ENCODE results near the gene OSBPL9.
"Not testable (repeated sequence)": the region's sequence is repeated elsewhere in the genome, so short reads cannot be mapped to it uniquely, and the experiment has no call there.

Gene OSBPL9

GRCh38 chr1:51717842-51718241 lies 101.0 kb downstream of the OSBPL9 start:
- no peak for DNase-seq

GRCh38 chr1:51719146-51719545 lies 102.3 kb downstream of the OSBPL9 start:
- DNase-seq = no peak

GRCh38 chr1:51724797-51725196 lies 107.9 kb downstream of the OSBPL9 start:
- DNase-seq = no peak

GRCh38 chr1:51726051-51726450 lies 109.2 kb downstream of the OSBPL9 start:
- DNase-seq = no peak

GRCh38 chr1:51726544-51727225 lies 109.8 kb downstream of the OSBPL9 start:
- DNase-seq = no peak

- DNase-seq = no peak
Observed at GRCh38 chr1:51727366-51727765, 110.5 kb downstream of the OSBPL9 start.

- no peak for DNase-seq
Observed at GRCh38 chr1:51728611-51729155, 111.8 kb downstream of the OSBPL9 start.

GRCh38 chr1:51729156-51729823 lies 112.4 kb downstream of the OSBPL9 start:
- peak; percentile 92 for DNase-seq

- DNase-seq = no peak
Observed at GRCh38 chr1:51729824-51730301, 113.0 kb downstream of the OSBPL9 start.

- no peak for DNase-seq
Observed at GRCh38 chr1:51731998-51732397, 115.1 kb downstream of the OSBPL9 start.

- no peak for DNase-seq
Observed at GRCh38 chr1:51732701-51733425, 116.0 kb downstream of the OSBPL9 start.

GRCh38 chr1:51733426-51733774 lies 116.5 kb downstream of the OSBPL9 start:
- not testable (repeated sequence) for DNase-seq

GRCh38 chr1:51733793-51734522 lies 117.1 kb downstream of the OSBPL9 start:
- no peak for DNase-seq

GRCh38 chr1:51734896-51735745 lies 118.2 kb downstream of the OSBPL9 start:
- no peak for DNase-seq

GRCh38 chr1:51735746-51736254 lies 118.9 kb downstream of the OSBPL9 start:
- no peak for DNase-seq

- DNase-seq = no peak
Observed at GRCh38 chr1:51736702-51737101, 119.8 kb downstream of the OSBPL9 start.

- no peak for DNase-seq
Observed at GRCh38 chr1:51738681-51739080, 121.8 kb downstream of the OSBPL9 start.

GRCh38 chr1:51740652-51741051 lies 123.8 kb downstream of the OSBPL9 start:
- DNase-seq = no peak

- no peak for DNase-seq
Observed at GRCh38 chr1:51741121-51741681, 124.3 kb downstream of the OSBPL9 start.

- no peak for DNase-seq
Observed at GRCh38 chr1:51744506-51745303, 127.8 kb downstream of the OSBPL9 start.

GRCh38 chr1:51745304-51745570 lies 128.3 kb downstream of the OSBPL9 start:
- DNase-seq = no peak
